WERI-Rb-1 (cell line): ENCODE data around the gene CCDC57.

ENCODE experiments used
- DNase-seq: peaks from one replicate; pipeline ENCODE4 v3.0.0-alpha.2; 2020
- H3K27ac ChIP-seq: fragments of 250-450 bp; sonication (Bioruptor Pico); 2 replicates; pipeline ENCODE4 v1.5.1; 2020; ENCODE audit warnings: mild to moderate bottlenecking, moderate library complexity
- H3K27me3 ChIP-seq: fragments of 250-450 bp; sonication (Bioruptor Pico); 2 replicates; pipeline ENCODE4 v1.5.1; 2021; ENCODE audit warnings: mild to moderate bottlenecking, low read depth, moderate library complexity; ENCODE audit not compliant: insufficient read depth, severe bottlenecking
- H3K36me3 ChIP-seq: fragments of 250-450 bp; sonication (Bioruptor Pico); 2 replicates; pipeline ENCODE4 v1.5.1; 2020; ENCODE audit warnings: mild to moderate bottlenecking, moderate library complexity
- H3K4me3 ChIP-seq: 2 replicates; pipeline ENCODE4 v1.5.1; 2011; ENCODE audit warnings: low read depth, mild to moderate bottlenecking, control low read depth, low read length
- H3K9me3 ChIP-seq: fragments of 250-450 bp; sonication (Bioruptor Pico); 2 replicates; pipeline ENCODE4 v1.5.1; 2021; ENCODE audit warnings: mild to moderate bottlenecking, moderate library complexity; ENCODE audit not compliant: severe bottlenecking
- TF ChIP-seq, protein P1 (sequence below): IDR thresholded peaks from 2 replicates; pipeline ENCODE4 v1.5.1; 2011; ENCODE audit warnings: low read depth, mild to moderate bottlenecking, control low read depth, inconsistent platforms, low read length

The CCDC57 gene

DNA sequence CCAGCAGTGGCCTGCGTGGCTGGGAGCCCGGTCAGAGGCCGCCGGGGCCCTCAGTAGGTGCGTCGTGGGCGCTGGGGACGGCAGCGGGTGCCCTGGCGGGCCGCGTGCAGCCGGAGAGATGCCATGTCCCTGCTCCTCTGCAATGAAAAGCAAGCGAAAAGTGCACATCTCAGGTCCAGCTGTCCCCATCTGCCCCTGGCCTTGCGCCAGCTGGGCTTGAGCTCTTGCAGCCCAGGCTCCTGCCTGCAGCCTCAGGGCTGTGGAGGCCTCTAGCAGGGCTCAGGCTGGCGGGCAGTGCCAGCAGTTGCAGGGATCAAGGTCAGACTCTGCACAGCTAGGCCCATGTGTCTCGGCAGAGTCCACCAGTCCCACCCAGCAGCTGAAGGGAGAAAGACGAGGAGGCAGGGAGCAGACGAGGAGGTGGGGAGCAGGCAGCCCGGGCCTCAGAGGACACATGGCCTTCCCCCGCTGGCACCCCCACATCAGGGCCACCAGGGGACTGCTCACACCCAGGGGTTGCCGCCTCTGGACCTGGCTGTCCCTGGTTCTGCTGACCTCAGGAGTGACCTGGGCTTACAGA lies 27.4 kb upstream of the CCDC57 start:
- peaks cover 63% of the 10 kb centered on the region for H3K36me3 ChIP-seq
- peaks cover 3% of the 10 kb centered on the region for H3K9me3 ChIP-seq
- peak overlapping the region; percentile 30; the same call in 1 of the 2 replicates for H3K27ac ChIP-seq
- DNase-seq, result no peak
- no peak overlapping the region for H3K4me3 ChIP-seq
- H3K27me3 ChIP-seq, result no peaks in the 10 kb centered on the region
- TF ChIP-seq, protein P1, sequence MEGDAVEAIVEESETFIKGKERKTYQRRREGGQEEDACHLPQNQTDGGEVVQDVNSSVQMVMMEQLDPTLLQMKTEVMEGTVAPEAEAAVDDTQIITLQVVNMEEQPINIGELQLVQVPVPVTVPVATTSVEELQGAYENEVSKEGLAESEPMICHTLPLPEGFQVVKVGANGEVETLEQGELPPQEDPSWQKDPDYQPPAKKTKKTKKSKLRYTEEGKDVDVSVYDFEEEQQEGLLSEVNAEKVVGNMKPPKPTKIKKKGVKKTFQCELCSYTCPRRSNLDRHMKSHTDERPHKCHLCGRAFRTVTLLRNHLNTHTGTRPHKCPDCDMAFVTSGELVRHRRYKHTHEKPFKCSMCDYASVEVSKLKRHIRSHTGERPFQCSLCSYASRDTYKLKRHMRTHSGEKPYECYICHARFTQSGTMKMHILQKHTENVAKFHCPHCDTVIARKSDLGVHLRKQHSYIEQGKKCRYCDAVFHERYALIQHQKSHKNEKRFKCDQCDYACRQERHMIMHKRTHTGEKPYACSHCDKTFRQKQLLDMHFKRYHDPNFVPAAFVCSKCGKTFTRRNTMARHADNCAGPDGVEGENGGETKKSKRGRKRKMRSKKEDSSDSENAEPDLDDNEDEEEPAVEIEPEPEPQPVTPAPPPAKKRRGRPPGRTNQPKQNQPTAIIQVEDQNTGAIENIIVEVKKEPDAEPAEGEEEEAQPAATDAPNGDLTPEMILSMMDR, result no peak

DNA sequence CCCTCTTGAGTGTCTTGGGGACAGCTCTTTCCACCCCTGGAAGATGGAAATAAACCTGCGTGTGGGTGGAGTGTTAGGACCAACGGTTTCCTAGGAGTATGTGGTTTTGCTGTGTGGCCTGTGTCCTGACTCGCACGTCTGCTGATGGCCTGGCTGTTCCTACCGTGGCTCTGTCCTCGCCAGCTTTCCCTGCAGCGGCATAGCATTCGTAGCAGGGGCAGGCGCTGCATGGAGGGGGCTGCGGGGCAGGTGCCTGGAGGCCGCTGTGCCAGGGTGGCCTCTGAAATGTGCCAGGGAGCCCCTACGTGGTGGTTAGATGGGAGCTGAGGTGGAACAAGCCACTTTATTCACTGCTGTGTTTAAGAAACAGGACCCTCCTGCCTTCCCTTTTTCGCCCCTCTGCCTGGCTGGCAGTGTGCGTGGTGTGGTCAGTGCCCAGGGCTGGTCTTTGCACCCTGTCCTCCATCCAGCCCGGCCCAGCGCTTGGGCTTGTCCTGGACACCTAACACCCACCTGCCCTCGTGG lies 26.8 kb upstream of the CCDC57 start:
- H3K36me3 ChIP-seq, result peaks cover 57% of the 10 kb centered on the region
- H3K4me3 ChIP-seq, result no peak overlapping the region
- TF ChIP-seq, protein P1, result no peak
- peaks cover 3% of the 10 kb centered on the region for H3K9me3 ChIP-seq
- no peak overlapping the region for H3K27ac ChIP-seq
- H3K27me3 ChIP-seq, result no peaks in the 10 kb centered on the region
- DNase-seq, result no peak

DNA sequence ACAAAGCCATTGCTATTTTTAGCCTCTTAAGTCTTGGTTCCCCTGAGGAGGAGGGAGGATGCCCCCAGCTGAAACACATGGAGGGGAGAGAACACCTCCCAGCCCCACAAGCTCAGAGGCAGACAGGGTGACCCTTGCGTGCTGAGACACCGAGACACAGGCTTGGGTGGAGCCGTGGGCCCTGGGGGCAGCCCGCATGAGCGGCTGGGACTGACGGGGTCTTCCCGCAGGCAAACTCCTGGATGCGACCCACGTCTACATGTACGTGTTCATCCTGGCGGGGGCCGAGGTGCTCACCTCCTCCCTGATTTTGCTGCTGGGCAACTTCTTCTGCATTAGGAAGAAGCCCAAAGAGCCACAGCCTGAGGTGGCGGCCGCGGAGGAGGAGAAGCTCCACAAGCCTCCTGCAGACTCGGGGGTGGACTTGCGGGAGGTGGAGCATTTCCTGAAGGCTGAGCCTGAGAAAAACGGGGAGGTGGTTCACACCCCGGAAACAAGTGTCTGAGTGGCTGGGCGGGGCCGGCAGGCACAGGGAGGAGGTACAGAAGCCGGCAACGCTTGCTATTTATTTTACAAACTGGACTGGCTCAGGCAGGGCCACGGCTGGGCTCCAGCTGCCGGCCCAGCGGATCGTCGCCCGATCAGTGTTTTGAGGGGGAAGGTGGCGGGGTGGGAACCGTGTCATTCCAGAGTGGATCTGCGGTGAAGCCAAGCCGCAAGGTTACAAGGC lies 26.0 kb upstream of the CCDC57 start:
- H3K9me3 ChIP-seq, result peaks cover 3% of the 10 kb centered on the region
- H3K4me3 ChIP-seq, result peak overlapping the region; percentile 27
- DNase-seq, result peak; percentile 85
- TF ChIP-seq, protein P1, result no peak
- peak overlapping the region; percentile 27 for H3K27ac ChIP-seq
- peaks cover 49% of the 10 kb centered on the region for H3K36me3 ChIP-seq
- no peaks in the 10 kb centered on the region for H3K27me3 ChIP-seq

DNA sequence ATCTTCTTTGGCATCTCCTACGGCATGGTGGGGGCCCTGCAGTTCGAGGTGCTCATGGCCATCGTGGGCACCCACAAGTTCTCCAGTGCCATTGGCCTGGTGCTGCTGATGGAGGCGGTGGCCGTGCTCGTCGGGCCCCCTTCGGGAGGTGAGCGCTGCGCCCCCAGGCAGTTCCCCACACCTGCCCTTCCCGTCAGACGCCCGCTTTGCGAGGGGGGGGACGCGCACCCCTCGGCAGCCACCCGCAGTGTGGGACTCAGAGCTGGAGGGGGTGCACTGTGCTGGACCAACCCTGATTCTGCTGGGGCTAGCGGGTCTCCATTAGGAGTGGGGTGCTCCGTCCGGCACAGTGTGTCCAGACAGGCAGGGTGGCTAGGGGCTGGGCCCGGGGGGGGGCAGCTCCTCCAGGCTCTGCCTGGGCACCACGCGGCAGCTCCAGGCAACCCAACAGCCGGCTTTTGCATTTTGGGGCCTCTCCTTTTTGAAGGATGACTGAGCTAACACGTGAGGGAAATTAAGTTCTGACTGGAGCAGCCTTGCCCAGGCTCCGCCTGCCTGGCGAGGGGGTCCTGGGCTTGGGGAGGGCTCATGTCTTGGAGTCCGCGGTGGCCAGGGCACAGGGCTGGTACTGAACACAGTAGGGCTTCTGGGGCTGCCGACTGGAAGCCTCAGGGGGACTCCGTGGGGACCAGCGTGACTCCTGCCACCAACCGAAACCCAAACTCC lies 25.3 kb upstream of the CCDC57 start:
- Histone ChIP-seq H3K9me3 (peaks cover 3% of the 10 kb centered on the region), H3K27me3 (no peaks in the 10 kb centered on the region), H3K27ac (peak overlapping the region; percentile 27), H3K4me3 (no peak overlapping the region), H3K36me3 (peaks cover 42% of the 10 kb centered on the region)
- no peak for DNase-seq
- TF ChIP-seq, protein P1, result no peak

DNA sequence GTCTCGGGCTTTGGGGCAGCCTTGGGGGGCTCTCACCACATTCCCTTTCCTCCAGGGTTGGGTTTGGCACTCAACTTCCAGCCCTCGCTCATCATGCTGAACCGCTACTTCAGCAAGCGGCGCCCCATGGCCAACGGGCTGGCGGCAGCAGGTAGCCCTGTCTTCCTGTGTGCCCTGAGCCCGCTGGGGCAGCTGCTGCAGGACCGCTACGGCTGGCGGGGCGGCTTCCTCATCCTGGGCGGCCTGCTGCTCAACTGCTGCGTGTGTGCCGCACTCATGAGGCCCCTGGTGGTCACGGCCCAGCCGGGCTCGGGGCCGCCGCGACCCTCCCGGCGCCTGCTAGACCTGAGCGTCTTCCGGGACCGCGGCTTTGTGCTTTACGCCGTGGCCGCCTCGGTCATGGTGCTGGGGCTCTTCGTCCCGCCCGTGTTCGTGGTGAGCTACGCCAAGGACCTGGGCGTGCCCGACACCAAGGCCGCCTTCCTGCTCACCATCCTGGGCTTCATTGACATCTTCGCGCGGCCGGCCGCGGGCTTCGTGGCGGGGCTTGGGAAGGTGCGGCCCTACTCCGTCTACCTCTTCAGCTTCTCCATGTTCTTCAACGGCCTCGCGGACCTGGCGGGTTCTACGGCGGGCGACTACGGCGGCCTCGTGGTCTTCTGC lies 24.6 kb upstream of the CCDC57 start:
- Histone ChIP-seq H3K27me3 (no peaks in the 10 kb centered on the region), H3K27ac (peak overlapping the region; percentile 7), H3K36me3 (peaks cover 35% of the 10 kb centered on the region), H3K4me3 (no peak overlapping the region), H3K9me3 (peaks cover 3% of the 10 kb centered on the region)
- no peak for DNase-seq
- TF ChIP-seq, protein P1, result no peak
